Nephron (organoid): ENCODE data around the gene H2BK1.

Experiments
- H3K27ac Mint-ChIP-seq, 3 experiments: 2 replicates each; pipeline ENCODE4 v1.8.0; 2020; ENCODE audit warnings: mixed read lengths in 3 of 3, mild to moderate bottlenecking in 2 of 3, moderate library complexity in 1 of 3
- H3K27me3 Mint-ChIP-seq: 2 replicates; pipeline ENCODE4 v1.8.0; 2021; ENCODE audit warnings: low read depth, mild to moderate bottlenecking, moderate library complexity, mixed read lengths
- H3K36me3 Mint-ChIP-seq: 2 replicates; pipeline ENCODE4 v1.8.0; 2020; ENCODE audit warnings: low read depth, mixed read lengths
- H3K4me1 Mint-ChIP-seq: 2 replicates; pipeline ENCODE4 v1.8.0; 2020; ENCODE audit warnings: mixed read lengths
- H3K4me3 Mint-ChIP-seq, 3 experiments: 2 replicates each; pipeline ENCODE4 v1.8.0; 2020; ENCODE audit warnings: mild to moderate bottlenecking in 3 of 3, mixed read lengths in 3 of 3, moderate library complexity in 2 of 3
- H3K9me3 Mint-ChIP-seq: 2 replicates; pipeline ENCODE4 v1.8.0; 2020; ENCODE audit warnings: mixed read lengths
- CTCF ChIP-seq, 3 experiments: fragments of 200-600 bp; sonication (generic); IDR thresholded peaks; one replicate each; pipeline ENCODE4 v1.5.0; 2021; ENCODE audit warnings: antibody characterized with exemption in 3 of 3; ENCODE audit not compliant: unreplicated experiment in 3 of 3

The H2BK1 gene

GRCh38 chr7:151236406-151236805 is 26.1 kb upstream of the H2BK1 start:
- H3K36me3 Mint-ChIP-seq = peaks cover 25% of the 10 kb centered on the region
- H3K27ac Mint-ChIP-seq = no peak overlapping the region
- no peaks in the 10 kb centered on the region for H3K9me3 Mint-ChIP-seq
- H3K27me3 Mint-ChIP-seq = no peaks in the 10 kb centered on the region
- peaks cover 23% of the 10 kb centered on the region for H3K4me1 Mint-ChIP-seq
- no peak for TF ChIP-seq CTCF (IDR thresholded peaks at IDR 0.05; ENCODE audit: unreplicated experiment in 3 of 3)
- H3K4me3 Mint-ChIP-seq = peak overlapping the region in 2 of 3 experiments; percentile 36 to 54

- TF ChIP-seq CTCF (IDR thresholded peaks at IDR 0.05; ENCODE audit: unreplicated experiment in 3 of 3) = no peak
- no peaks in the 10 kb centered on the region for H3K9me3 Mint-ChIP-seq
- peaks cover 22% of the 10 kb centered on the region for H3K4me1 Mint-ChIP-seq
- no peak overlapping the region for H3K27ac Mint-ChIP-seq
- H3K36me3 Mint-ChIP-seq = peaks cover 15% of the 10 kb centered on the region
- peak overlapping the region; percentile 81 to 99 (median 98) for H3K4me3 Mint-ChIP-seq
- H3K27me3 Mint-ChIP-seq = no peaks in the 10 kb centered on the region
Measured at GRCh38 chr7:151235091-151235787, 25.0 kb upstream of the H2BK1 start.

GRCh38 chr7:151233804-151234203 is 23.5 kb upstream of the H2BK1 start:
- no peak for TF ChIP-seq CTCF (IDR thresholded peaks at IDR 0.05; ENCODE audit: unreplicated experiment in 3 of 3)

GRCh38 chr7:151232917-151233701 is 22.8 kb upstream of the H2BK1 start:
- H3K9me3 Mint-ChIP-seq = no peaks in the 10 kb centered on the region
- peak overlapping the region; percentile 98 to 99 (median 99) for H3K4me3 Mint-ChIP-seq
- peaks cover 4% of the 10 kb centered on the region for H3K36me3 Mint-ChIP-seq
- H3K4me1 Mint-ChIP-seq = peaks cover 22% of the 10 kb centered on the region
- H3K27me3 Mint-ChIP-seq = no peaks in the 10 kb centered on the region
- TF ChIP-seq CTCF (IDR thresholded peaks at IDR 0.05; ENCODE audit: unreplicated experiment in 3 of 3) = no peak
- peak overlapping the region; percentile 79 to 89 (median 86) for H3K27ac Mint-ChIP-seq

More at GRCh38 chr7:151233804-151234203, 23.5 kb upstream of the H2BK1 start:
- Mint-ChIP-seq H3K4me1 (peaks cover 19% of the 10 kb centered on the region), H3K27me3 (no peaks in the 10 kb centered on the region), H3K27ac (peak overlapping the region in 2 of 3 experiments; percentile 79 to 89), H3K9me3 (no peaks in the 10 kb centered on the region), H3K4me3 (peak overlapping the region; percentile 98 to 99 (median 99)), H3K36me3 (peaks cover 4% of the 10 kb centered on the region)

- Mint-ChIP-seq H3K9me3 (no peaks in the 10 kb centered on the region), H3K27ac (peak within 1 kb of the TSS; percentile 90 to 93 (median 93)), H3K4me3 (peak within 1 kb of the TSS; percentile 99), H3K27me3 (no peaks in the 10 kb centered on the region), H3K4me1 (peaks cover 28% of the 10 kb centered on the region), H3K36me3 (peaks cover 4% of the 10 kb centered on the region)
- TF ChIP-seq CTCF (IDR thresholded peaks at IDR 0.05; ENCODE audit: unreplicated experiment in 3 of 3) = no peak
Measured at GRCh38 chr7:151232091-151232916, 22.0 kb upstream of the H2BK1 start, which contains the start of gene CHPF2. Gene CHPF2 (plus strand): TSS chr7:151232483. CDS start chr7:151234012, 1,529 bp downstream.
